SK-N-SH (cell line): Measurements from ENCODE around the gene NPAS3. TPM values are rescaled to one million over a fixed set of nuclear protein-coding genes. Genes with fewer than 3 reads are reported as not detected.

Experiments used
- CTCF ChIA-PET: fragments of 300-600, 350-600 bp; formaldehyde crosslinking; extraction: SDS; loops from one replicate; lab custom pipeline; 2021; lab: Yijun Ruan, JAX
- POLR2A ChIA-PET: fragments of 350-600 bp; sonication (Branson Sonifier 250); formaldehyde crosslinking; extraction: SDS; loops from one replicate; lab custom pipeline; 2020; ENCODE audit warnings: antibody characterized with exemption, inconsistent platforms; lab: Yijun Ruan, JAX
- DNase-seq: peaks from one replicate; pipeline ENCODE4 v3.0.0; 2012
- H2AFZ ChIP-seq: fragments of 200-600 bp; sonication (generic); 2 replicates; pipeline ENCODE4 v1.8.1; 2016; ENCODE audit warnings: antibody characterized with exemption, mild to moderate bottlenecking, low read depth
- H3F3A ChIP-seq: fragments of 200-600 bp; sonication (generic); replicated peaks from 2 replicates; pipeline ENCODE3; 2016; ENCODE audit warnings: antibody characterized with exemption, mild to moderate bottlenecking; ENCODE audit not compliant: insufficient read depth
- H3K27ac ChIP-seq, 2 experiments: fragments of 200-500 bp in 1 of 2; fragments of 200-600 bp in 1 of 2; sonication (Bioruptor generic) in 1 of 2; sonication (generic), shearing (Covaris generic) in 1 of 2; 2 replicates each; pipeline versions ENCODE4 v1.5.1 to v1.6.1; 2014 to 2016; ENCODE audit warnings: low read depth in 2 of 2, inconsistent platforms in 1 of 2, low read length in 1 of 2, mild to moderate bottlenecking in 1 of 2, mixed read lengths in 1 of 2
- H3K27me3 ChIP-seq: fragments of 200-600 bp; sonication (generic), shearing (Covaris generic); 2 replicates; pipeline ENCODE4 v1.6.1; 2016; ENCODE audit warnings: mixed run types; ENCODE audit not compliant: insufficient read depth
- H3K36me3 ChIP-seq, 2 experiments: fragments of 200-500 bp in 1 of 2; fragments of 200-600 bp in 1 of 2; sonication (Bioruptor generic) in 1 of 2; sonication (generic) in 1 of 2; replicated peaks in 1 of 2; 2 replicates each; pipeline versions ENCODE3 to v1.5.1; 2014 to 2016; ENCODE audit warnings: low read length in 1 of 2, mild to moderate bottlenecking in 1 of 2; ENCODE audit not compliant: insufficient read depth in 2 of 2, control insufficient read depth in 1 of 2
- H3K4me1 ChIP-seq, 2 experiments: fragments of 200-500 bp in 1 of 2; fragments of 200-600 bp in 1 of 2; sonication (Bioruptor generic) in 1 of 2; sonication (generic), shearing (Covaris generic) in 1 of 2; 2 replicates each; pipeline versions ENCODE4 v1.5.1 to v1.6.1; 2014 to 2016; ENCODE audit warnings: low read depth in 1 of 2, low read length in 1 of 2, mixed run types in 1 of 2; ENCODE audit not compliant: insufficient read depth in 2 of 2, control insufficient read depth in 1 of 2
- H3K4me2 ChIP-seq: fragments of 200-600 bp; sonication (generic), shearing (Covaris generic); 2 replicates; pipeline ENCODE4 v1.6.1; 2017; ENCODE audit warnings: mixed run types
- H3K4me3 ChIP-seq, 2 experiments: fragments of 200-500 bp in 1 of 2; fragments of 200-600 bp in 1 of 2; sonication (Bioruptor generic) in 1 of 2; sonication (generic), shearing (Covaris generic) in 1 of 2; 2 replicates each; pipeline versions ENCODE4 v1.5.1 to v1.8.1; 2014 to 2016; ENCODE audit warnings: low read depth in 2 of 2, inconsistent platforms in 1 of 2, low read length in 1 of 2, mild to moderate bottlenecking in 1 of 2, mixed read lengths in 1 of 2, moderate library complexity in 1 of 2
- H3K79me2 ChIP-seq: fragments of 200-600 bp; sonication (generic); 2 replicates; pipeline ENCODE4 v1.8.1; 2017; ENCODE audit warnings: mild to moderate bottlenecking; ENCODE audit not compliant: insufficient read depth
- H3K9ac ChIP-seq: fragments of 200-600 bp; sonication (generic); 2 replicates; pipeline ENCODE4 v1.6.1; 2017; ENCODE audit warnings: mixed run types
- H3K9me2 ChIP-seq: fragments of 200-600 bp; sonication (generic); 2 replicates; pipeline ENCODE4 v1.6.1; 2017; ENCODE audit warnings: mixed run types
- H3K9me3 ChIP-seq: fragments of 200-600 bp; sonication (generic); 2 replicates; pipeline ENCODE4 v1.6.1; 2017; ENCODE audit warnings: mixed run types, mild to moderate bottlenecking, moderate library complexity
- H4K20me1 ChIP-seq: fragments of 200-600 bp; sonication (generic); 2 replicates; pipeline ENCODE4 v1.6.1; 2017; ENCODE audit warnings: mild to moderate bottlenecking, mixed run types; ENCODE audit not compliant: insufficient read depth
- CHD2 ChIP-seq: fragments of 150-350 bp; IDR thresholded peaks from 2 replicates; pipeline ENCODE4 v1.6.1; 2018; ENCODE audit warnings: low read length; ENCODE audit not compliant: partially characterized antibody
- ELF1 ChIP-seq: IDR thresholded peaks from 2 replicates; pipeline ENCODE4 v1.4.0; 2012
- EP300 ChIP-seq, 2 experiments: IDR thresholded peaks; 2 replicates each; pipeline versions ENCODE4 v1.4.0 to v1.6.1; 2012; ENCODE audit warnings: borderline replicate concordance in 1 of 2, low read depth in 1 of 2, low read length in 1 of 2
- EZH2phosphoT487 ChIP-seq: fragments of 200-600 bp; sonication (generic); IDR thresholded peaks from 2 replicates; pipeline ENCODE4 v1.6.1; 2017; ENCODE audit warnings: low read depth, mixed run types, mild to moderate bottlenecking, antibody characterized with exemption, moderate library complexity, borderline replicate concordance
- FOSL2 ChIP-seq: IDR thresholded peaks from 2 replicates; pipeline ENCODE4 v1.4.0; 2012; ENCODE audit warnings: low read depth, mild to moderate bottlenecking, moderate library complexity, borderline replicate concordance
- FOXM1 ChIP-seq: IDR thresholded peaks from 2 replicates; pipeline ENCODE4 v1.4.0; 2012; ENCODE audit warnings: low read depth, mild to moderate bottlenecking
- GATA2 ChIP-seq: sonication (generic); formaldehyde crosslinking; IDR thresholded peaks from 2 replicates; pipeline ENCODE4 v1.5.0; 2020; ENCODE audit warnings: mild to moderate bottlenecking, missing genetic modification reagents
- JUND ChIP-seq: IDR thresholded peaks from 2 replicates; pipeline ENCODE4 v1.4.0; 2012
- MEF2A ChIP-seq: IDR thresholded peaks from 2 replicates; pipeline ENCODE4 v1.4.0; 2012; ENCODE audit warnings: low read depth, borderline replicate concordance
- NRF1 ChIP-seq: IDR thresholded peaks from 2 replicates; pipeline ENCODE4 v1.6.1; 2012; ENCODE audit warnings: low read depth, mild to moderate bottlenecking, low read length
- PBX3 ChIP-seq: IDR thresholded peaks from 2 replicates; pipeline ENCODE4; 2012
- POLR2AphosphoS5 ChIP-seq: IDR thresholded peaks from 2 replicates; pipeline ENCODE4 v1.6.1; 2012; ENCODE audit warnings: low read depth, low read length
- REST ChIP-seq: IDR thresholded peaks from 2 replicates; pipeline ENCODE4 v1.6.1; 2012; ENCODE audit warnings: mild to moderate bottlenecking, low read depth, low read length, moderate library complexity
- SIN3A ChIP-seq: IDR thresholded peaks from 2 replicates; pipeline ENCODE4 v1.6.1; 2012; ENCODE audit warnings: low read depth, mild to moderate bottlenecking, low read length, moderate library complexity, borderline replicate concordance
- SMC3 ChIP-seq: IDR thresholded peaks from 2 replicates; pipeline ENCODE4 v1.6.1; 2012; ENCODE audit warnings: low read depth, low read length, improper control_type of control experiment
- TAF1 ChIP-seq: IDR thresholded peaks from 2 replicates; pipeline ENCODE4 v1.6.1; 2012; ENCODE audit warnings: low read depth, mild to moderate bottlenecking, low read length, moderate library complexity, borderline replicate concordance
- WGBS: methylation state at CpG from one replicate; pipeline ENCODE4 v1.1.6; 2017; ENCODE audit warnings: low lambda C conversion rate; 5-methylcytosine and 5-hydroxymethylcytosine counted together
- polyA plus RNA-seq, 3 experiments: library from polyadenylated mRNA; depleted of rRNA; stranded (reverse); fragments of >200 nt; gene quantifications; 2 replicates each; pipeline ENCODE4 v1.2.3, GENCODE V29; 2012

NPAS3 gene
- polyA plus RNA-seq, 1 of the 3 experiments (the other 2 are of a cell fraction): 4.3 TPM

- H3K9me3 ChIP-seq: no peaks in the 10 kb centered on the region
- TF ChIP-seq SMC3: no peak
- no peak for TF ChIP-seq CHD2
- TF ChIP-seq GATA2: no peak
- no peak for TF ChIP-seq EZH2phosphoT487
- TF ChIP-seq REST: no peak
- no peak for TF ChIP-seq JUND
- no peak for TF ChIP-seq ELF1
- TF ChIP-seq MEF2A: no peak
- no peak for TF ChIP-seq POLR2AphosphoS5
- TF ChIP-seq SIN3A: no peak
- no peak for TF ChIP-seq EP300 (IDR thresholded peaks at IDR 0.05; ENCODE audit: borderline replicate concordance in 1 of 2, low read depth in 1 of 2, low read length in 1 of 2)
- no peak for TF ChIP-seq FOXM1
- TF ChIP-seq NRF1: no peak
- no peak for TF ChIP-seq PBX3
- TF ChIP-seq TAF1: no peak
- no peak for TF ChIP-seq FOSL2
- H3K4me3 ChIP-seq: peak overlapping the region; percentile 60 to 80
- no peaks in the 10 kb centered on the region for H4K20me1 ChIP-seq
- no peaks in the 10 kb centered on the region; the same call in 1 of the 2 replicates for H3K27me3 ChIP-seq
- no peak overlapping the region for H3K27ac ChIP-seq
- no peaks in the 10 kb centered on the region for H3K36me3 ChIP-seq
- WGBS: 18% methylated on average over 19 of the region's 59 CpGs
- DNase-seq: peak; percentile 59
- peaks cover 0 to 26% of the 10 kb centered on the region in 2 experiments; a peak in 2 of 4 replicates for H3K4me1 ChIP-seq
- no peaks in the 10 kb centered on the region for H3K9me2 ChIP-seq
- ChIA-PET POLR2A (no interaction called here), CTCF (interaction anchor here (1.0 to 1.6 kb wide), 2 partner anchors 32 to 252 kb away, joined by 3 to 4 read pairs; no protein-coding TSS in a partner anchor)
- no peaks in the 10 kb centered on the region for H3K79me2 ChIP-seq
- peak overlapping the region; percentile 93 for H2AFZ ChIP-seq
- H3K9ac ChIP-seq: no peak overlapping the region
- H3F3A ChIP-seq: peaks cover 15% of the 10 kb centered on the region
- H3K4me2 ChIP-seq: peak overlapping the region; percentile 94
These were observed 5.6 kb upstream of the NPAS3 start for GRCh38 chr14:32932914-32933628.
